HG03442 (cell line): ENCODE results near the gene PPT2.
"Not testable (repeated sequence)": the region's sequence is repeated elsewhere in the genome, so short reads cannot be mapped to it uniquely, and the experiment has no call there.

ENCODE experiments used
- ATAC-seq: cut with Tn5 transposase; IDR thresholded peaks from one replicate; pipeline ENCODE4 v1.9.1; 2021; ENCODE audit warnings: mild to moderate bottlenecking, moderate library complexity; ENCODE audit not compliant: unreplicated experiment

The PPT2 gene

GRCh38 chr6:32203426-32204267, 49.7 kb downstream of the PPT2 start:
- no peak for ATAC-seq

- no peak for ATAC-seq
These were observed 50.4 kb downstream of the PPT2 start for GRCh38 chr6:32204268-32204715.

GRCh38 chr6:32208996-32209395, 55.1 kb downstream of the PPT2 start:
- no peak for ATAC-seq

- ATAC-seq, result no peak
These were observed 56.3 kb downstream of the PPT2 start for GRCh38 chr6:32210191-32210601.

GRCh38 chr6:32211432-32211831, 57.5 kb downstream of the PPT2 start:
- ATAC-seq, result not testable (repeated sequence)

GRCh38 chr6:32212076-32212760, 58.3 kb downstream of the PPT2 start:
- ATAC-seq, result no peak
